MM.1S (cell line): ENCODE data around the gene SLC49A3.

ENCODE experiments used
- DNase-seq: peaks from one replicate; pipeline ENCODE4 v3.0.0-alpha.2; 2015
- H2AFZ ChIP-seq: fragments of 300-600 bp; sonication (generic); 2 replicates; pipeline ENCODE4 v1.6.0; 2016; ENCODE audit warnings: antibody characterized with exemption, low read length
- H3F3A ChIP-seq: fragments of 300-600 bp; sonication (generic); 2 replicates; pipeline ENCODE4 v1.6.1; 2016; ENCODE audit warnings: mild to moderate bottlenecking, antibody characterized with exemption, low read length, moderate library complexity, mixed read lengths; ENCODE audit not compliant: insufficient read depth
- H3K27ac ChIP-seq: fragments of 300-600 bp; sonication (generic); 2 replicates; pipeline ENCODE4 v1.5.1; 2016; ENCODE audit warnings: mild to moderate bottlenecking, low read length
- H3K27me3 ChIP-seq: fragments of 300-600 bp; sonication (generic); replicated peaks from 2 replicates; pipeline ENCODE4 v1.6.0; 2016; ENCODE audit warnings: low read length; ENCODE audit not compliant: insufficient read depth
- H3K36me3 ChIP-seq: fragments of 300-600 bp; sonication (generic); replicated peaks from 2 replicates; pipeline ENCODE4 v1.6.1; 2016; ENCODE audit warnings: mild to moderate bottlenecking, low read length, mixed read lengths; ENCODE audit not compliant: insufficient read depth
- H3K4me1 ChIP-seq: fragments of 300-600 bp; sonication (generic); 2 replicates; pipeline ENCODE4 v1.6.1; 2016; ENCODE audit warnings: low read length, mixed read lengths
- H3K4me2 ChIP-seq: fragments of 300-600 bp; sonication (generic); 2 replicates; pipeline ENCODE4 v1.6.0; 2016; ENCODE audit warnings: low read depth, low read length
- H3K4me3 ChIP-seq: fragments of 300-600 bp; sonication (generic); 2 replicates; pipeline ENCODE4 v1.5.1; 2016; ENCODE audit warnings: low read length, mixed read lengths
- H3K79me2 ChIP-seq: fragments of 300-600 bp; sonication (generic); 2 replicates; pipeline ENCODE4 v1.6.1; 2016; ENCODE audit warnings: mixed run types, low read length, mixed read lengths
- H3K9ac ChIP-seq: fragments of 300-600 bp; sonication (generic); 2 replicates; pipeline ENCODE4 v1.6.1; 2016; ENCODE audit warnings: low read length, mixed read lengths
- H3K9me2 ChIP-seq: fragments of 300-600 bp; sonication (generic); replicated peaks from 2 replicates; pipeline ENCODE4 v1.6.1; 2016; ENCODE audit warnings: mild to moderate bottlenecking, low read length, mixed read lengths; ENCODE audit not compliant: insufficient read depth
- H3K9me3 ChIP-seq: fragments of 300-600 bp; sonication (generic); replicated peaks from 2 replicates; pipeline ENCODE4 v1.6.1; 2016; ENCODE audit warnings: mild to moderate bottlenecking, low read length, mixed read lengths; ENCODE audit not compliant: insufficient read depth
- H4K20me1 ChIP-seq: fragments of 300-600 bp; sonication (generic); 2 replicates; pipeline ENCODE4 v1.6.1; 2016; ENCODE audit warnings: mild to moderate bottlenecking, low read length, moderate library complexity, mixed read lengths; ENCODE audit not compliant: insufficient read depth
- EZH2 ChIP-seq: fragments of 300-600 bp; sonication (generic); optimal IDR thresholded peaks from 2 replicates; pipeline ENCODE3; 2017; ENCODE audit warnings: low read depth, mild to moderate bottlenecking, antibody characterized with exemption, low read length, mixed read lengths
- EZH2phosphoT487 ChIP-seq: fragments of 300-600 bp; sonication (generic); IDR thresholded peaks from 2 replicates; pipeline ENCODE4 v1.6.1; 2018; ENCODE audit warnings: antibody characterized with exemption, low read length
- TF ChIP-seq, protein P1 (sequence below): fragments of 300-600 bp; sonication (generic); IDR thresholded peaks from 2 replicates; pipeline ENCODE4 v1.5.1; 2016; ENCODE audit warnings: antibody characterized with exemption, low read length, mixed read lengths

The SLC49A3 gene

DNA sequence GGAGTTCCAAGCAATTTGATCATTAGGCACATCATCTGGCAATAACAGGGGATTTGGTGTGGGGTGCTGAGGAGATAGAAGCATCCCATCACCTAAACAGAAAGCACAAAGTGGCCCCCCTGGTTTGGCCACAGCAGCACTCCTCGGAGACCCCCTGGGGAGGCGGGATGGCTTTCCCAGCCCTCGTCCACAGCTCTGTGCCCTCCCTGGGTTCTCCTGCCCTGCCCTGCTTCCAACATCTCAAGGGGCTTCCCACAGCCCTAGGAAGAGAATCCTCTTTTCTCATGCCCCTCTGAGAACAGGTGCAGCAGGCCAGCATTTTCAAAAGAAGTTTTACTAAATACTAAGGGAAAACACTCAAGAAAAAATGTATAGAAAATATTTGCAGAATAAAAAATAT lies 27.7 kb downstream of the SLC49A3 start:
- Histone ChIP-seq H3K4me2 (no peak overlapping the region), H3K9me2 (no peaks in the 10 kb centered on the region), H3F3A (no peaks in the 10 kb centered on the region), H3K9ac (no peak overlapping the region), H3K36me3 (no peaks in the 10 kb centered on the region), H4K20me1 (no peaks in the 10 kb centered on the region), H3K79me2 (no peaks in the 10 kb centered on the region), H3K4me1 (no peaks in the 10 kb centered on the region), H3K4me3 (no peak overlapping the region), H3K27ac (no peak overlapping the region), H3K9me3 (no peaks in the 10 kb centered on the region), H2AFZ (no peak overlapping the region), H3K27me3 (no peaks in the 10 kb centered on the region)
- no peak for DNase-seq
- TF ChIP-seq, protein P1, sequence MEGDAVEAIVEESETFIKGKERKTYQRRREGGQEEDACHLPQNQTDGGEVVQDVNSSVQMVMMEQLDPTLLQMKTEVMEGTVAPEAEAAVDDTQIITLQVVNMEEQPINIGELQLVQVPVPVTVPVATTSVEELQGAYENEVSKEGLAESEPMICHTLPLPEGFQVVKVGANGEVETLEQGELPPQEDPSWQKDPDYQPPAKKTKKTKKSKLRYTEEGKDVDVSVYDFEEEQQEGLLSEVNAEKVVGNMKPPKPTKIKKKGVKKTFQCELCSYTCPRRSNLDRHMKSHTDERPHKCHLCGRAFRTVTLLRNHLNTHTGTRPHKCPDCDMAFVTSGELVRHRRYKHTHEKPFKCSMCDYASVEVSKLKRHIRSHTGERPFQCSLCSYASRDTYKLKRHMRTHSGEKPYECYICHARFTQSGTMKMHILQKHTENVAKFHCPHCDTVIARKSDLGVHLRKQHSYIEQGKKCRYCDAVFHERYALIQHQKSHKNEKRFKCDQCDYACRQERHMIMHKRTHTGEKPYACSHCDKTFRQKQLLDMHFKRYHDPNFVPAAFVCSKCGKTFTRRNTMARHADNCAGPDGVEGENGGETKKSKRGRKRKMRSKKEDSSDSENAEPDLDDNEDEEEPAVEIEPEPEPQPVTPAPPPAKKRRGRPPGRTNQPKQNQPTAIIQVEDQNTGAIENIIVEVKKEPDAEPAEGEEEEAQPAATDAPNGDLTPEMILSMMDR, result no peak
- TF ChIP-seq EZH2phosphoT487 (no peak), EZH2 (no peak)

DNA sequence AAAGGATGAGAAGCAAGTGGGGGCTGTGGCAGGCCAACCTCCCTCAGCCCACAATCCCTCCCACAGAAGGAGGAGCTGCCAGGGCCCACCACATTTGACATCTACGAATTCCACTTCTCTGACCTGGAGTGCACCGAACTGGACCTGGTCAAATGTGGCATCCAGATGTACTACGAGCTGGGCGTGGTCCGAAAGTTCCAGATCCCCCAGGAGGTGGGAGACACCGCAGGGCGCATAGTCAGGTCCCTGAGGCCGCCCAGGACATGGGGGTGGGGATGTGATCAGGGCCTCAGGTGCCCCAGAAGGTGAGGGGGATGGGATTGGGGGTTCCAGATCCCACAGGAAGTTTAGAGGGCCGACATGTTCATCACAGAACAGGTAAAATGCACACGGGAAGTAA lies 28.6 kb downstream of the SLC49A3 start:
- Histone ChIP-seq H3F3A (no peaks in the 10 kb centered on the region), H3K79me2 (no peaks in the 10 kb centered on the region), H3K27ac (no peak overlapping the region), H3K4me2 (no peak overlapping the region), H3K9ac (no peak overlapping the region), H3K9me3 (no peaks in the 10 kb centered on the region), H3K36me3 (no peaks in the 10 kb centered on the region), H3K4me1 (no peaks in the 10 kb centered on the region), H3K4me3 (no peak overlapping the region), H3K9me2 (no peaks in the 10 kb centered on the region), H2AFZ (no peak overlapping the region), H4K20me1 (no peaks in the 10 kb centered on the region), H3K27me3 (no peaks in the 10 kb centered on the region)
- DNase-seq, result no peak
- no peak for TF ChIP-seq EZH2phosphoT487
- TF ChIP-seq, protein P1, result no peak
- no peak for TF ChIP-seq EZH2

DNA sequence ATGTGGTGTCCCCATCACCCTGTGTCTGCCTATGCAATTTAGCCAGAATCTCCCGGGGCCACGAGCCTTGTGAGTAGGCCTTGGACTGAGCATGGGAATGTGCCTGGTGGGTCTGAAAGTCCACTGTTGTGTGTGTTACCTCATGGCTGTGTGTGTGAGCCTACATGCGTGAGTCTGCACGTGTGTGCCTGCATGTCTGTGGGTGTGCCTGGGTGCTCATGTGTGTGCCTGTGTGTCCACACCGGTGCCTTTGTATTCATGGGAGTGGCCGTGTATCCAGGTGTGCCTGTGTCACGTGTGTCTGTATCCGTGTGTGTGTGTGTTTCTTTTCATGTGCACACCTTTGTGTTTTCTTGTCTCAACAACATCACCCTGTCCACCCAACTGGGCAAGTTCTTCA lies 29.1 kb downstream of the SLC49A3 start:
- Histone ChIP-seq H3K79me2 (no peaks in the 10 kb centered on the region), H3K9me2 (no peaks in the 10 kb centered on the region), H3K4me1 (no peaks in the 10 kb centered on the region), H3K36me3 (no peaks in the 10 kb centered on the region), H3K27me3 (no peaks in the 10 kb centered on the region), H3K9me3 (no peaks in the 10 kb centered on the region), H3K4me2 (no peak overlapping the region), H3K27ac (no peak overlapping the region), H4K20me1 (no peaks in the 10 kb centered on the region), H2AFZ (no peak overlapping the region), H3K9ac (no peak overlapping the region), H3K4me3 (no peak overlapping the region), H3F3A (no peaks in the 10 kb centered on the region)
- TF ChIP-seq EZH2 (no peak), EZH2phosphoT487 (no peak)
- TF ChIP-seq, protein P1, result no peak
- no peak for DNase-seq
